HepG2 (cell line): Measurements from ENCODE around the gene DAPK3. TPM values are rescaled to one million over a fixed set of nuclear protein-coding genes. Genes with fewer than 3 reads are reported as not detected.

ENCODE experiments used
- ATAD3A ChIP-seq: sonication (generic); formaldehyde crosslinking; IDR thresholded peaks from 2 replicates; pipeline ENCODE4 v1.4.0; 2020; ENCODE audit warnings: missing genetic modification reagents
- EEA1 ChIP-seq: sonication (generic); formaldehyde crosslinking; IDR thresholded peaks from 2 replicates; pipeline ENCODE4 v1.5.1; 2020; ENCODE audit warnings: mild to moderate bottlenecking, missing genetic modification reagents, borderline replicate concordance
- FOXO1 ChIP-seq: sonication (generic); formaldehyde crosslinking; IDR thresholded peaks from 2 replicates; pipeline ENCODE4 v1.4.0; 2020; ENCODE audit warnings: missing genetic modification reagents
- KLF12 ChIP-seq: sonication (generic); formaldehyde crosslinking; IDR thresholded peaks from 2 replicates; pipeline ENCODE4 v1.4.0; 2020; ENCODE audit warnings: missing genetic modification reagents, borderline replicate concordance
- KLF6 ChIP-seq: IDR thresholded peaks from 2 replicates; pipeline ENCODE4 v1.8.0; 2016; ENCODE audit warnings: missing biosample characterization, missing genetic modification reagents
- NCOR1 ChIP-seq: fragments of 200-600 bp; sonication (generic); IDR thresholded peaks from 2 replicates; pipeline ENCODE4 v1.7.0; 2017; ENCODE audit warnings: antibody characterized with exemption, low read length, borderline replicate concordance
- NRL ChIP-seq: sonication (generic); formaldehyde crosslinking; IDR thresholded peaks from 2 replicates; pipeline ENCODE4 v1.5.0; 2020; ENCODE audit warnings: missing genetic modification reagents, mild to moderate bottlenecking, moderate library complexity, borderline replicate concordance
- PITX1 ChIP-seq: sonication (generic); formaldehyde crosslinking; IDR thresholded peaks from 2 replicates; pipeline ENCODE4 v1.5.1; 2020; ENCODE audit warnings: mild to moderate bottlenecking, missing genetic modification reagents
- RFX3 ChIP-seq: IDR thresholded peaks from 2 replicates; pipeline ENCODE4 v1.6.1; 2016; ENCODE audit warnings: missing biosample characterization, missing genetic modification reagents
- SIX4 ChIP-seq: sonication (generic); formaldehyde crosslinking; IDR thresholded peaks from 2 replicates; pipeline ENCODE4 v1.4.0; 2020; ENCODE audit warnings: missing genetic modification reagents
- SMAD9 ChIP-seq: sonication (generic); formaldehyde crosslinking; IDR thresholded peaks from 2 replicates; pipeline ENCODE4 v1.5.1; 2020; ENCODE audit warnings: mild to moderate bottlenecking, missing genetic modification reagents
- SSRP1 ChIP-seq: IDR thresholded peaks from 2 replicates; pipeline ENCODE4 v1.6.1; 2016; ENCODE audit warnings: control low read depth
- TGIF2 ChIP-seq: IDR thresholded peaks from 2 replicates; pipeline ENCODE4 v1.6.1; 2016; ENCODE audit warnings: control low read depth, missing compliant biosample characterization
- ZFX ChIP-seq: sonication (generic); formaldehyde crosslinking; IDR thresholded peaks from 2 replicates; pipeline ENCODE4 v1.4.0; 2020; ENCODE audit warnings: mild to moderate bottlenecking, low read depth, missing genetic modification reagents, moderate library complexity
- ZNF225 ChIP-seq: sonication (generic); formaldehyde crosslinking; IDR thresholded peaks from 2 replicates; pipeline ENCODE4 v1.4.0; 2020; ENCODE audit warnings: mild to moderate bottlenecking, missing genetic modification reagents
- ZNF501 ChIP-seq: sonication (generic); formaldehyde crosslinking; IDR thresholded peaks from 2 replicates; pipeline ENCODE4 v1.5.1; 2020; ENCODE audit warnings: mild to moderate bottlenecking, moderate library complexity, missing genetic modification reagents
- ZNF558 ChIP-seq: sonication (generic); formaldehyde crosslinking; IDR thresholded peaks from 2 replicates; pipeline ENCODE4 v1.9.0; 2022; ENCODE audit warnings: mild to moderate bottlenecking, missing genetic modification reagents, borderline replicate concordance
- ZNF614 ChIP-seq: IDR thresholded peaks from 2 replicates; pipeline ENCODE4 v1.6.1; 2018; ENCODE audit warnings: missing biosample characterization, missing genetic modification reagents, inconsistent platforms, borderline replicate concordance
- ZNF776 ChIP-seq: sonication (generic); formaldehyde crosslinking; IDR thresholded peaks from 2 replicates; pipeline ENCODE4 v1.4.0; 2020; ENCODE audit warnings: mild to moderate bottlenecking, missing genetic modification reagents
- ZNF792 ChIP-seq: IDR thresholded peaks from 2 replicates; pipeline ENCODE4 v1.6.1; 2016
- ZNF883 ChIP-seq: sonication (generic); formaldehyde crosslinking; IDR thresholded peaks from 2 replicates; pipeline ENCODE4 v1.5.1; 2020; ENCODE audit warnings: mild to moderate bottlenecking, missing genetic modification reagents; ENCODE audit errors: not compliant biosample characterization
- polyA plus RNA-seq, 8 experiments: library from polyadenylated mRNA; depleted of rRNA in 3 of 8; stranded (reverse) in 7 of 8; unstranded in 1 of 8; fragments of >200 nt; fragmentation: Illumina TruSeq in 4 of 8; extraction: Trizol in 4 of 8; gene quantifications; 2 replicates each; pipeline versions ENCODE4 v1.2.1 to v1.2.3, GENCODE V29; 2011 to 2016; ENCODE audit warnings: low read depth in 4 of 8, missing spikeins in 1 of 8, mixed read lengths in 1 of 8; ENCODE audit not compliant: insufficient read depth in 1 of 8
- total RNA-seq, 5 experiments: library from RNA; depleted of rRNA; stranded (reverse); fragments of >200 nt; fragmentation: Illumina TruSeq; extraction: Trizol; gene quantifications; 2 replicates each; pipeline ENCODE4 v1.2.3, GENCODE V29; 2016; ENCODE audit warnings: low read depth in 1 of 5
- TF ChIP-seq, protein P1 (sequence below): IDR thresholded peaks from 2 replicates; pipeline ENCODE4 v1.6.1; 2016; ENCODE audit warnings: mild to moderate bottlenecking
- TF ChIP-seq, protein P2 (sequence below), 2 experiments: sonication (generic) in 1 of 2; formaldehyde crosslinking in 1 of 2; IDR thresholded peaks; 2 replicates each; pipeline versions ENCODE4 v1.4.0 to v1.6.1; 2018 to 2020; ENCODE audit warnings: missing genetic modification reagents in 2 of 2, borderline replicate concordance in 1 of 2, low read depth in 1 of 2, mild to moderate bottlenecking in 1 of 2, missing biosample characterization in 1 of 2
- TF ChIP-seq, protein P3 (sequence below): sonication (generic); formaldehyde crosslinking; IDR thresholded peaks from 2 replicates; pipeline ENCODE4 v1.4.0; 2020; ENCODE audit warnings: missing genetic modification reagents
- TF ChIP-seq, protein P4 (sequence below): sonication (generic); formaldehyde crosslinking; IDR thresholded peaks from 2 replicates; pipeline ENCODE4 v1.5.0; 2020; ENCODE audit warnings: missing genetic modification reagents

DAPK3 gene
- total and polyA plus RNA-seq, 2 of the 13 experiments (the other 11 are each of a cell fraction or from before 2014, with no cell fraction given), result 30.5 to 37.3 TPM

DNA sequence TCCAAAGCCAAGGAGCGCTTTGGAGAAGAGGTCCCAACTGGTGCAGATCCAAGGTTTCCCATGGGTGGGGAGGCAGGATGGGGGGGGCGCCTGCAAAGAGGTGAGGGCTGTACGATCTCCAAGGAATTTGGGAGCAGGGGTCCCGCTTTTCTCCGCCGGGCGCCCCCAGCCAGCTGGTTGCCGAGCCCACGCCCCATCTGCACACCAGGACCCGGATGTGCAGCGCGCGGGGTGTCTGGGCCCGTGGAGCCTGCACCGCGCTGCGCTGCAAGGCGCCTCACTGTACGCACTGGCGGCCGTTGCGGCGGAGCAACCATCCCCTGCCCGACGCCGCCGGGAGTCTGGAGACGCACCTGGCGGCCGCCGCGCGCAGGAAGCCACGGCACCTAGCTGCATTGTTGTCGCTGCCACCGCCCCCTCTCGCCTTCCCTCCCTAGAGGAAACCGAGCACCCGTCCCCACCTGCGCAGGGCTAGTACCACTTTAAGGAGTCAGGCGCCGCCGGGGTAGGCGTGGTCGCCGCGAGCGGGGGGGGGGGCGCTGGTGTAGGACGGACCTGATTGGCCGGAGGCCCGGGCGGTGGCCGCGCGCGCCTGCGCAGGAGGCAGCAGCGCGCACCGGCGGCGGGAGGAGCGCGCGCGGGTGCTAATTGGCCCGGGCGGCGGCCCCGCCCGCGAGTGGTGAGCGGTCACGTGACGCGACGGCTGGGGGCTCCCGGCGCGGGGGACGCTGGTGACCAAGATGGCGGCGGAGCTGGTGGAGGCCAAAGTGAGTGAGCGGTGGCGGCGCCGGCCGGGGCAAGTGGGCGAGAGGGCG, 36.3 kb upstream of the DAPK3 start, which contains the start of gene PIAS4 (continued):
- TF ChIP-seq, protein P1, sequence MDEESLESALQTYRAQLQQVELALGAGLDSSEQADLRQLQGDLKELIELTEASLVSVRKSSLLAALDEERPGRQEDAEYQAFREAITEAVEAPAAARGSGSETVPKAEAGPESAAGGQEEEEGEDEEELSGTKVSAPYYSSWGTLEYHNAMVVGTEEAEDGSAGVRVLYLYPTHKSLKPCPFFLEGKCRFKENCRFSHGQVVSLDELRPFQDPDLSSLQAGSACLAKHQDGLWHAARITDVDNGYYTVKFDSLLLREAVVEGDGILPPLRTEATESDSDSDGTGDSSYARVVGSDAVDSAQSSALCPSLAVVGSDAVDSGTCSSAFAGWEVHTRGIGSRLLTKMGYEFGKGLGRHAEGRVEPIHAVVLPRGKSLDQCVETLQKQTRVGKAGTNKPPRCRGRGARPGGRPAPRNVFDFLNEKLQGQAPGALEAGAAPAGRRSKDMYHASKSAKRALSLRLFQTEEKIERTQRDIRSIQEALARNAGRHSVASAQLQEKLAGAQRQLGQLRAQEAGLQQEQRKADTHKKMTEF, result peak; percentile 77; the same call in 1 of the 2 replicates
- TF ChIP-seq EEA1 (peak; percentile 33; the same call in 1 of the 2 replicates), SSRP1 (CRISPR knock-in tag) (no peak), RFX3 (CRISPR knock-in tag) (no peak), KLF6 (CRISPR knock-in tag) (peak; percentile 51), ZNF792 (CRISPR knock-in tag) (0 out of 2 replicates have a peak, but pooled peaks have one; percentile 52), KLF12 (CRISPR knock-in tag) (0 out of 2 replicates have a peak, but pooled peaks have one; percentile 78), ZNF558 (peak; percentile 82; the same call in 1 of the 2 replicates), NCOR1 (no peak), SMAD9 (CRISPR knock-in tag) (peak; percentile 73; the same call in 1 of the 2 replicates), ZFX (CRISPR knock-in tag) (peak; percentile 93), ZNF776 (peak; percentile 54; the same call in 1 of the 2 replicates), ATAD3A (CRISPR knock-in tag) (no peak), ZNF225 (CRISPR knock-in tag) (no peak; the same call in none of the 2 replicates), TGIF2 (CRISPR knock-in tag) (no peak), FOXO1 (CRISPR knock-in tag) (no peak), PITX1 (CRISPR knock-in tag) (0 out of 2 replicates have a peak, but pooled peaks have one; percentile 28), NRL (CRISPR knock-in tag) (peak; percentile 82; the same call in 1 of the 2 replicates), ZNF883 (CRISPR knock-in tag) (peak; percentile 86), ZNF614 (CRISPR knock-in tag) (0 out of 2 replicates have a peak, but pooled peaks have one; percentile 60), ZNF501 (CRISPR knock-in tag) (peak; percentile 51; the same call in 1 of the 2 replicates), SIX4 (no peak)
- TF ChIP-seq, protein P2, sequence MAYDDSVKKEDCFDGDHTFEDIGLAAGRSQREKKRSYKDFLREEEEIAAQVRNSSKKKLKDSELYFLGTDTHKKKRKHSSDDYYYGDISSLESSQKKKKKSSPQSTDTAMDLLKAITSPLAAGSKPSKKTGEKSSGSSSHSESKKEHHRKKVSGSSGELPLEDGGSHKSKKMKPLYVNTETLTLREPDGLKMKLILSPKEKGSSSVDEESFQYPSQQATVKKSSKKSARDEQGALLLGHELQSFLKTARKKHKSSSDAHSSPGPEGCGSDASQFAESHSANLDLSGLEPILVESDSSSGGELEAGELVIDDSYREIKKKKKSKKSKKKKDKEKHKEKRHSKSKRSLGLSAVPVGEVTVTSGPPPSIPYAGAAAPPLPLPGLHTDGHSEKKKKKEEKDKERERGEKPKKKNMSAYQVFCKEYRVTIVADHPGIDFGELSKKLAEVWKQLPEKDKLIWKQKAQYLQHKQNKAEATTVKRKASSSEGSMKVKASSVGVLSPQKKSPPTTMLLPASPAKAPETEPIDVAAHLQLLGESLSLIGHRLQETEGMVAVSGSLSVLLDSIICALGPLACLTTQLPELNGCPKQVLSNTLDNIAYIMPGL (CRISPR knock-in tag; IDR thresholded peaks at IDR 0.05; ENCODE audit: borderline replicate concordance in 1 of 2, low read depth in 1 of 2), result peak; percentile 71 to 76; a peak in 3 of 4 replicates
- TF ChIP-seq, protein P3, sequence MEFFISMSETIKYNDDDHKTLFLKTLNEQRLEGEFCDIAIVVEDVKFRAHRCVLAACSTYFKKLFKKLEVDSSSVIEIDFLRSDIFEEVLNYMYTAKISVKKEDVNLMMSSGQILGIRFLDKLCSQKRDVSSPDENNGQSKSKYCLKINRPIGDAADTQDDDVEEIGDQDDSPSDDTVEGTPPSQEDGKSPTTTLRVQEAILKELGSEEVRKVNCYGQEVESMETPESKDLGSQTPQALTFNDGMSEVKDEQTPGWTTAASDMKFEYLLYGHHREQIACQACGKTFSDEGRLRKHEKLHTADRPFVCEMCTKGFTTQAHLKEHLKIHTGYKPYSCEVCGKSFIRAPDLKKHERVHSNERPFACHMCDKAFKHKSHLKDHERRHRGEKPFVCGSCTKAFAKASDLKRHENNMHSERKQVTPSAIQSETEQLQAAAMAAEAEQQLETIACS (CRISPR knock-in tag), result peak; percentile 61
- TF ChIP-seq, protein P4, sequence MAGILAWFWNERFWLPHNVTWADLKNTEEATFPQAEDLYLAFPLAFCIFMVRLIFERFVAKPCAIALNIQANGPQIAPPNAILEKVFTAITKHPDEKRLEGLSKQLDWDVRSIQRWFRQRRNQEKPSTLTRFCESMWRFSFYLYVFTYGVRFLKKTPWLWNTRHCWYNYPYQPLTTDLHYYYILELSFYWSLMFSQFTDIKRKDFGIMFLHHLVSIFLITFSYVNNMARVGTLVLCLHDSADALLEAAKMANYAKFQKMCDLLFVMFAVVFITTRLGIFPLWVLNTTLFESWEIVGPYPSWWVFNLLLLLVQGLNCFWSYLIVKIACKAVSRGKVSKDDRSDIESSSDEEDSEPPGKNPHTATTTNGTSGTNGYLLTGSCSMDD (CRISPR knock-in tag), result no peak
